Right lobe of liver (tissue), 4 donors: ENCODE measurements around the gene DPP10.

Source experiments
- POLR2A ChIP-seq: fragments of 450-650 bp; IDR thresholded peaks from one replicate; pipeline ENCODE4 v1.6.1; 2017; ENCODE audit warnings: antibody characterized with exemption, mild to moderate bottlenecking
- TF ChIP-seq, protein P1 (sequence below), 4 donors: fragments of 200-600 bp in 3 of 4; fragments of 450-650 bp in 1 of 4; IDR thresholded peaks; one replicate each; pipeline versions ENCODE4 v1.5.1 to v1.8.0; 2016 to 2022; ENCODE audit warnings: antibody characterized with exemption in 4 of 4, mild to moderate bottlenecking in 2 of 4
- donor health status: DM: no; HTN: no; CAD: no.
- donor health status: DM: no; HTN: no; CAD: no.
- donor health status: DM: no; HTN: yes; CAD: no.

DNA sequence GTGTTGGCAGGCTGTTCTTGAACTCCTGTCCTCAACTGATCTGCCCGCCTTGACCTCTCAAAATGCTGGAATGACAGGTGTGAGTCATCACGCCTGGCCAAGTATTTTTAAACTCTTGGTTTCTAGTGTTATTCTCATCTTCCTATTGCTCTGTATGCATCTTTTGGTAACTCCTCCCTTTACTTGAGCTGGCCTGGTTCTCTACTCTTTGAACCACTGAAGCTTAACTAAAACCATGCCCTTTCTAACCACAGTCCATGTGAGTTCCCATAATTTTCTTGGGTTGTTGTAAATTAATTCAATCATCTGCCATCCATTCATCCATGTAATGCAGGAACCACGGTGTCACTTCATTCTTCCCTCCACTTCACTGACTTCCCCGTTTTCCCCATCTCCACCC is 1131.3 kb downstream of the DPP10 start:
- TF ChIP-seq POLR2A, result no peak
- TF ChIP-seq, protein P1, sequence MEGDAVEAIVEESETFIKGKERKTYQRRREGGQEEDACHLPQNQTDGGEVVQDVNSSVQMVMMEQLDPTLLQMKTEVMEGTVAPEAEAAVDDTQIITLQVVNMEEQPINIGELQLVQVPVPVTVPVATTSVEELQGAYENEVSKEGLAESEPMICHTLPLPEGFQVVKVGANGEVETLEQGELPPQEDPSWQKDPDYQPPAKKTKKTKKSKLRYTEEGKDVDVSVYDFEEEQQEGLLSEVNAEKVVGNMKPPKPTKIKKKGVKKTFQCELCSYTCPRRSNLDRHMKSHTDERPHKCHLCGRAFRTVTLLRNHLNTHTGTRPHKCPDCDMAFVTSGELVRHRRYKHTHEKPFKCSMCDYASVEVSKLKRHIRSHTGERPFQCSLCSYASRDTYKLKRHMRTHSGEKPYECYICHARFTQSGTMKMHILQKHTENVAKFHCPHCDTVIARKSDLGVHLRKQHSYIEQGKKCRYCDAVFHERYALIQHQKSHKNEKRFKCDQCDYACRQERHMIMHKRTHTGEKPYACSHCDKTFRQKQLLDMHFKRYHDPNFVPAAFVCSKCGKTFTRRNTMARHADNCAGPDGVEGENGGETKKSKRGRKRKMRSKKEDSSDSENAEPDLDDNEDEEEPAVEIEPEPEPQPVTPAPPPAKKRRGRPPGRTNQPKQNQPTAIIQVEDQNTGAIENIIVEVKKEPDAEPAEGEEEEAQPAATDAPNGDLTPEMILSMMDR (IDR thresholded peaks at IDR 0.05), result no peak
